ENCODE measurements around the gene CD247. TPM values are rescaled to one million over a fixed set of nuclear protein-coding genes. Genes with fewer than 3 reads are reported as not detected.

Gene CD247
- total RNA-seq, 1 donor from 2014 or later = not detected

DNA sequence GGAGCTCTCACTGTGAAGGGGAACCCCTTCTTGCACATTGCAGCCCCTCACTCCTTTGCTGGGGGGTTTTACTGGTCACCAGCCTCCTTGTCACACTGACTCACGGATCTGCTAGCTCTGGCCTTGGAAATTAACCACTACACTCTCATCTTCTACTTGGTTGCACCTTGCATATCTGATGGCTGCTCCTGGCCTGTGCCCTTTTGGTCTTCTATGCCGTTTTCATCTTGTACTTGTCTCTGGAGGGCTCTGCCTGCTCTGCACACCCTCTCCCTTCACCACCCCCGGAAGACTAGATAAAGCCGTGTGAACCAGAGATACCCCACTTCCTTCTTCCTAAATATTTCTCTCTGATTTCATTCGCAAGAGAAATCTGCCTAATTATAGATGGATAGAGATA, 44.6 kb downstream of the CD247 start:
- no peak for DNase-seq (ENCODE audit: extremely low spot score, unreplicated experiment)
- Mint-ChIP-seq H3K27ac (ENCODE audit: unreplicated experiment) (no peak overlapping the region), H3K9me3 (ENCODE audit: unreplicated experiment) (no peaks in the 10 kb centered on the region), H3K36me3 (ENCODE audit: unreplicated experiment) (no peaks in the 10 kb centered on the region), H3K4me3 (ENCODE audit: unreplicated experiment) (no peak overlapping the region), H3K27me3 (ENCODE audit: unreplicated experiment) (peaks cover 46% of the 10 kb centered on the region), H3K4me1 (ENCODE audit: unreplicated experiment) (no peaks in the 10 kb centered on the region)
- TF ChIP-seq, protein P1, sequence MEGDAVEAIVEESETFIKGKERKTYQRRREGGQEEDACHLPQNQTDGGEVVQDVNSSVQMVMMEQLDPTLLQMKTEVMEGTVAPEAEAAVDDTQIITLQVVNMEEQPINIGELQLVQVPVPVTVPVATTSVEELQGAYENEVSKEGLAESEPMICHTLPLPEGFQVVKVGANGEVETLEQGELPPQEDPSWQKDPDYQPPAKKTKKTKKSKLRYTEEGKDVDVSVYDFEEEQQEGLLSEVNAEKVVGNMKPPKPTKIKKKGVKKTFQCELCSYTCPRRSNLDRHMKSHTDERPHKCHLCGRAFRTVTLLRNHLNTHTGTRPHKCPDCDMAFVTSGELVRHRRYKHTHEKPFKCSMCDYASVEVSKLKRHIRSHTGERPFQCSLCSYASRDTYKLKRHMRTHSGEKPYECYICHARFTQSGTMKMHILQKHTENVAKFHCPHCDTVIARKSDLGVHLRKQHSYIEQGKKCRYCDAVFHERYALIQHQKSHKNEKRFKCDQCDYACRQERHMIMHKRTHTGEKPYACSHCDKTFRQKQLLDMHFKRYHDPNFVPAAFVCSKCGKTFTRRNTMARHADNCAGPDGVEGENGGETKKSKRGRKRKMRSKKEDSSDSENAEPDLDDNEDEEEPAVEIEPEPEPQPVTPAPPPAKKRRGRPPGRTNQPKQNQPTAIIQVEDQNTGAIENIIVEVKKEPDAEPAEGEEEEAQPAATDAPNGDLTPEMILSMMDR (IDR thresholded peaks at IDR 0.05) = no peak

DNA sequence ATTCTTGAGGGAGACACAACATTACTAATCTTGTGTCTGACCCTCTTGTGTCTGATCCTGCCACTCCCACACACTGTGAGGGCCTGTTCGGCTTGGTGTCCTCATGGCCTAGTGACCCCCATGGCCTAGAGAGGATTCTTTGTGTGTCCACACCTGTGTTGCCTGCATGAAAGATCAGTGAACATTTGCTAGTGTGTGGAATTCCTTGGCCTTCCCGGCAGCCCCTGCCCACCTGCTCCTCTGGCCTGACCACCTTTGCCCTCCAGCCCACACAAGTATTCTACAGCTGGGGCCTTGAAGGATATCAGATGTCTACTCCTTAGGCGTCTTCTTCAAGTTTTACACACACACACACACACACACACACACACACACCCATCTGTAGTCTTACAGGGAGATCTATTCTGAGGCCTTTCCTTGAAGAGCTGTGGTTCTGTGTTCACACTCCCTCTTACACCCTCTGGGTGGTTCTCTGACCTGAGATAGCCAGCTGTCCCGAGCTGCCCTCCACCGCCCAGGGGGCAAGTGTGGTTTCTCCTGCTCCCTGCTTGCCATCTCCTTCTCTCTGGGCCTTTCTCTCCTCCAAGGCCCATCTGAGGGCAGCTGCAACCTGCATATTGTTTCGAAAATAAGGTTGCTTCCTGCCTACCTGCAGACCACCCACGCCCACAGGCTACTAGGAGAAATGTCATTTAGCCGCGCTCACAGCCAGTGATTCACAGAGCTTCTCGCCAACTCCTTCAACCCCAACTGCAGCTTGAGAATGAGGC, 45.4 kb downstream of the CD247 start:
- DNase-seq (ENCODE audit: extremely low spot score, unreplicated experiment) = no peak
- no peaks in the 10 kb centered on the region for H3K36me3 Mint-ChIP-seq (ENCODE audit: unreplicated experiment)
- H3K27me3 Mint-ChIP-seq (ENCODE audit: unreplicated experiment) = peaks cover 47% of the 10 kb centered on the region
- no peaks in the 10 kb centered on the region for H3K4me1 Mint-ChIP-seq (ENCODE audit: unreplicated experiment)
- no peaks in the 10 kb centered on the region for H3K9me3 Mint-ChIP-seq (ENCODE audit: unreplicated experiment)
- TF ChIP-seq, protein P1 (IDR thresholded peaks at IDR 0.05) = no peak
- no peak overlapping the region for H3K27ac Mint-ChIP-seq (ENCODE audit: unreplicated experiment)
- H3K4me3 Mint-ChIP-seq (ENCODE audit: unreplicated experiment) = no peak overlapping the region

DNA sequence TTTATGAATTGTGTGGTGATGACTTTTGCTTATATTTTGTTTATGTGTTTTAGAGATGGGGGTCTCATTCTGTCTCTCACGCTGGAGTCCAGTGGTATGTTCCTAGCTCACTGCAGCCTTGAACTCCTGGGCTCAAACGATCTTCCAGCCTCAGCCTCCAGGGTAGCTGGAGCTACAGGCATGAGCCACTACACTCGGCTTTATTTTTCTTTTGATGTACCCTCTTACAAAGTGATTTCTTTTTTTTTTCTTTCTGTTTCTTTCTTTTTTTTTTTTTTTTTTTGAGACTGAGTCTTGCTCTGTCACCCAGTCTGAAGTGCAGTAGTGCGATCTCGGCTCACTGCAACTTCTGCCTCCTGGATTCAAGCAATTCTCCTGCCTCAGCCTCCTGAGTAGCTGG, 46.8 kb downstream of the CD247 start:
- H3K9me3 Mint-ChIP-seq (ENCODE audit: unreplicated experiment) = no peaks in the 10 kb centered on the region
- H3K4me1 Mint-ChIP-seq (ENCODE audit: unreplicated experiment) = no peaks in the 10 kb centered on the region
- no peaks in the 10 kb centered on the region for H3K36me3 Mint-ChIP-seq (ENCODE audit: unreplicated experiment)
- no peak for DNase-seq (ENCODE audit: extremely low spot score, unreplicated experiment)
- no peak overlapping the region for H3K27ac Mint-ChIP-seq (ENCODE audit: unreplicated experiment)
- no peak overlapping the region for H3K4me3 Mint-ChIP-seq (ENCODE audit: unreplicated experiment)
- peaks cover 35% of the 10 kb centered on the region for H3K27me3 Mint-ChIP-seq (ENCODE audit: unreplicated experiment)
- TF ChIP-seq, protein P1 (IDR thresholded peaks at IDR 0.05) = no peak

DNA sequence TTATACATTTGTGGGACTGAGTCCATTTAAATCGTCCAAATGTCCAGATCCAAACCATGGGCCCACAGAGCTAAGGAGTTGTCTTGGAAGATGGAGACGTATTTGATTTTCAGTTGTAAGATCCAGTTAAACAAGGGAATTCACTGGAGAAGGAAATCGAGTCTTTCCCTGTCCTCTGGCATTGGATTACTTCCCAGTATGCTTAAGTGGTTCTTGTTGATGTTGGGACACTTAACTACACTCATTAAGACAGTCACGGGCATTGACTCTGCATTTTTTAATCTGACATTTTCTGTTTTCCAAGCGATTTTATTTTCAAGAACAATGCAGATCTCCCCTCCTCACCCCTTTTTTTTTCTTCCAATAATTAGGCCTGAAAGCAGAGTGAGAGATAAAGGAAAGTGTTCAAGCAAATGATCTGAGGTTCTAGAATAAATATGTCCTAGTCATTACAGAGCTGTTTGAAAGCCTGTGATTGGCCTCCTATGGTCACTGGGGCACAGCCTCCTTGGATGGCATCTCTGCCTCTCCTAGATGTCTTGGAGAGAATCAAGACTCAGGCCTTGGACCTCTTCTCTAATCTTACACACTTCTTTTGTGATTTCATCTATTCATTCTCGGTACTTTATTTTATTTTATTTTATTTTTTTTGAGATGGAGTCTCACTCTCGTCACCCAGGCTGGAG, 48.9 kb downstream of the CD247 start:
- Mint-ChIP-seq H3K4me3 (ENCODE audit: unreplicated experiment) (no peak overlapping the region), H3K9me3 (ENCODE audit: unreplicated experiment) (no peaks in the 10 kb centered on the region), H3K36me3 (ENCODE audit: unreplicated experiment) (no peaks in the 10 kb centered on the region), H3K27me3 (ENCODE audit: unreplicated experiment) (peaks cover 32% of the 10 kb centered on the region), H3K27ac (ENCODE audit: unreplicated experiment) (no peak overlapping the region), H3K4me1 (ENCODE audit: unreplicated experiment) (no peaks in the 10 kb centered on the region)
- TF ChIP-seq, protein P1 (IDR thresholded peaks at IDR 0.05) = no peak
- DNase-seq (ENCODE audit: extremely low spot score, unreplicated experiment) = no peak

DNA sequence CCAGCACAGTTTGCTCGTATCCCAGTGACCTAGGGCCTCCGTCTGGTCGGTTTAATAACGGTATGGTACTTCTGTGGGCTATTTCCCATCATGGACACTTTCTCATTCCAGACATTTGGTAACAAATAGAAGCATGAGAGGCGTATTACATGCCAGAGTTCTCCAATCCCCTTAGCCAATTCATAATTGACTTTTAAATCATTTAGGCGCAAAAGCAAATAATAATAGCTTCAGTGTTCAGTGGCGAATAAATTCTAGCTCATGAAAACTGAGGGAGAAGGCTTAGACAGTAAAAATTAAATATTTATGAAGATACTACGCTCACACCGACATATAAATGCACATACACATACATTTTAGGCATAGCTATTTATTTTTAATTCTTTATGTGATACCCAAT, 50.6 kb downstream of the CD247 start:
- H3K4me3 Mint-ChIP-seq (ENCODE audit: unreplicated experiment) = no peak overlapping the region
- H3K27me3 Mint-ChIP-seq (ENCODE audit: unreplicated experiment) = peaks cover 35% of the 10 kb centered on the region
- TF ChIP-seq, protein P1 (IDR thresholded peaks at IDR 0.05) = no peak
- H3K27ac Mint-ChIP-seq (ENCODE audit: unreplicated experiment) = no peak overlapping the region
- H3K4me1 Mint-ChIP-seq (ENCODE audit: unreplicated experiment) = no peaks in the 10 kb centered on the region
- DNase-seq (ENCODE audit: extremely low spot score, unreplicated experiment) = no peak
- no peaks in the 10 kb centered on the region for H3K9me3 Mint-ChIP-seq (ENCODE audit: unreplicated experiment)
- no peaks in the 10 kb centered on the region for H3K36me3 Mint-ChIP-seq (ENCODE audit: unreplicated experiment)

All from osteocyte (in vitro differentiated cells).